ENCODE data around the gene CEP152.

DNA sequence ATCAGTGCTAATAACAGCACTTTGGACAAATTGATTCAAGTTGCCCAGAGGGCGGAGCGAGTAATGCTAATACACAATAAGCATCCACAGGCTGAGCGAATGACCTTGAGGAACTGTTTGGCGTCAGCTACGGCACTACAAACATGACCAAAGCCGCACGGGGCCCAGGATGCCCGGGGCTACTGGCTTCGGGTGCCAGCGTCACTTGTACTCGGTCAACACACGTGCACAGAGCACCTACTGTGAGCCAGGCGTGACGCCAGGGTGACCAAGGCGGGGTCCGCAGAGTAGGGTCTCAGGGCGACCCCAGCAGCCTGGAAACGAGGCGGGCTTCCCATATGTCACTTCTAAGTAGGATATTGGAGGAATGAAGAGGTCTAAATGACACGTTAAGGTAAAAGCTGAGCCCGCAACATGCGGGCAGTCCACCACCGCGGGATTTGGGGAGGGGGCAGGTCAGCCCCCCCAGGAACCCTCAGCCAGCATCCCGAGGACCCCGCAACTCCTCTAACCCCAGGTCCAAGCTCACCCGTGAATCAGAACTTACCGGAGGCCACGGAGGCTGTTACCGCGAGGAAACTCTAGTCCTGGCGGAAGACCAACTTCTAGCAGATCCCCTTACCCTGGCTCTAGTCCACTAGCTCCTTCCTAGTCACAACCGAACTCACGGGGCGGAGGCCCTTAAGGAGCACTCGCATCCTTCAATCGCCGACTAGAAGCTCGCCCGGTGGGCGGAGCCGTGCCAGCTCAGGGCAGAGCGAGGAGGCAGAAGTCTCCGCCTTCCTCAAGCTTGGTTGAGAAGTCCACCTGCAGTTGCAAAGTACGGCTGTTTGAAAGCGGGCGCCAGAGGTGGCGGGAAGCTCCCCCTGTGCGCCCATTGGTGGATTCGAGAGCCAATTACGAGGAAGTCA, at the start of gene CEP152:
- TF ChIP-seq, protein P1, sequence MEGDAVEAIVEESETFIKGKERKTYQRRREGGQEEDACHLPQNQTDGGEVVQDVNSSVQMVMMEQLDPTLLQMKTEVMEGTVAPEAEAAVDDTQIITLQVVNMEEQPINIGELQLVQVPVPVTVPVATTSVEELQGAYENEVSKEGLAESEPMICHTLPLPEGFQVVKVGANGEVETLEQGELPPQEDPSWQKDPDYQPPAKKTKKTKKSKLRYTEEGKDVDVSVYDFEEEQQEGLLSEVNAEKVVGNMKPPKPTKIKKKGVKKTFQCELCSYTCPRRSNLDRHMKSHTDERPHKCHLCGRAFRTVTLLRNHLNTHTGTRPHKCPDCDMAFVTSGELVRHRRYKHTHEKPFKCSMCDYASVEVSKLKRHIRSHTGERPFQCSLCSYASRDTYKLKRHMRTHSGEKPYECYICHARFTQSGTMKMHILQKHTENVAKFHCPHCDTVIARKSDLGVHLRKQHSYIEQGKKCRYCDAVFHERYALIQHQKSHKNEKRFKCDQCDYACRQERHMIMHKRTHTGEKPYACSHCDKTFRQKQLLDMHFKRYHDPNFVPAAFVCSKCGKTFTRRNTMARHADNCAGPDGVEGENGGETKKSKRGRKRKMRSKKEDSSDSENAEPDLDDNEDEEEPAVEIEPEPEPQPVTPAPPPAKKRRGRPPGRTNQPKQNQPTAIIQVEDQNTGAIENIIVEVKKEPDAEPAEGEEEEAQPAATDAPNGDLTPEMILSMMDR (IDR thresholded peaks at IDR 0.05; ENCODE audit: low read depth, low read length, missing input control): no peak
- TF ChIP-seq GABPA (IDR thresholded peaks at IDR 0.05 in 1 of 2, conservative IDR thresholded peaks at IDR 0.05 in 1 of 2) (peak in 1 of 2 donors; percentile 42), RAD21 (IDR thresholded peaks at IDR 0.05) (peak in 1 of 2 donors; percentile 47), EGR1 (IDR thresholded peaks at IDR 0.05; ENCODE audit: low read depth in 2 of 2) (no peak)
- TF ChIP-seq, protein P2, sequence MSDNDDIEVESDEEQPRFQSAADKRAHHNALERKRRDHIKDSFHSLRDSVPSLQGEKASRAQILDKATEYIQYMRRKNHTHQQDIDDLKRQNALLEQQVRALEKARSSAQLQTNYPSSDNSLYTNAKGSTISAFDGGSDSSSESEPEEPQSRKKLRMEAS (IDR thresholded peaks at IDR 0.05): peak; percentile 61
